GM12878 (cell line): Measurements from ENCODE around the gene SLCO4A1. TPM values are rescaled to one million over a fixed set of nuclear protein-coding genes. Genes with fewer than 3 reads are reported as not detected.

ENCODE experiments used
- ATAC-seq: fragments of 200-7000 bp; cut with Tn5 transposase; 3 replicates; pipeline ENCODE4 v1.9.1; 2020; ENCODE audit warnings: mild to moderate bottlenecking, moderate library complexity
- BruUV-seq: library from RNA; stranded (reverse); fragments of 400-500 nt; replicated peaks from 2 replicates; lab custom pipeline; 2021; lab: Mats Ljungman, UMichigan
- CTCF ChIA-PET: fragments of 300-600 bp; sonication (Branson Sonifier 250); formaldehyde crosslinking; extraction: SDS; loops from one replicate; lab custom pipeline; 2021; ENCODE audit warnings: inconsistent platforms; lab: Yijun Ruan, JAX
- POLR2A ChIA-PET: fragments of 350-600 bp; formaldehyde crosslinking; extraction: SDS; loops from one replicate; lab custom pipeline; 2021; ENCODE audit warnings: inconsistent platforms; lab: Charles Lee
- RAD21 ChIA-PET: fragments of 300-600 bp; sonication (Branson Sonifier 250); formaldehyde crosslinking; loops from one replicate; lab custom pipeline; 2023; ENCODE audit warnings: antibody characterized with exemption; ENCODE audit not compliant: unreplicated experiment; lab: Charles Lee
- SMC1A ChIA-PET: fragments of 300-600 bp; sonication (Branson Sonifier 250); formaldehyde crosslinking; loops from one replicate; lab custom pipeline; 2023; ENCODE audit not compliant: unreplicated experiment, uncharacterized antibody; lab: Charles Lee
- DNase-seq: peaks from one replicate; pipeline ENCODE4 v3.0.0-alpha.2; 2011; ENCODE audit warnings: low read depth, low spot score
- FAIRE-seq: peaks from 3 replicates; lab custom pipeline; 2011; peaks lifted over from hg19 to GRCh38; lab: Jason Lieb, UNC
- H2AFZ ChIP-seq: 2 replicates; pipeline ENCODE4 v1.6.0; 2011; ENCODE audit warnings: low read depth, low read length, control low read depth; ENCODE audit not compliant: control insufficient read depth
- H3K27ac ChIP-seq: 2 replicates; pipeline ENCODE4 v1.5.1; 2011; ENCODE audit warnings: control low read depth; ENCODE audit not compliant: control insufficient read depth, insufficient read depth
- H3K27me3 ChIP-seq, 2 experiments: replicated peaks in 1 of 2; 2 replicates each; pipeline versions ENCODE4 v1.6.0 to v1.6.1; 2011; ENCODE audit warnings: low read length in 1 of 2; ENCODE audit not compliant: control insufficient read depth in 2 of 2, insufficient read depth in 2 of 2
- H3K36me3 ChIP-seq, 2 experiments: 2 replicates each; pipeline ENCODE4 v1.5.1; 2011; ENCODE audit warnings: low read length in 1 of 2; ENCODE audit not compliant: control insufficient read depth in 2 of 2, insufficient read depth in 2 of 2
- H3K4me1 ChIP-seq: 2 replicates; pipeline ENCODE4 v1.6.1; 2011; ENCODE audit warnings: mild to moderate bottlenecking, low read length, moderate library complexity, mixed read lengths; ENCODE audit not compliant: control insufficient read depth, insufficient read depth
- H3K4me2 ChIP-seq: 2 replicates; pipeline ENCODE4 v1.6.0; 2011; ENCODE audit warnings: control low read depth; ENCODE audit not compliant: control insufficient read depth, insufficient read depth
- H3K4me3 ChIP-seq: fragments of 200-600 bp; sonication (generic); 2 replicates; pipeline ENCODE4 v1.5.1; 2016
- H3K79me2 ChIP-seq: 2 replicates; pipeline ENCODE4 v1.6.0; 2011; ENCODE audit warnings: low read length; ENCODE audit not compliant: control insufficient read depth, insufficient read depth
- H3K9ac ChIP-seq: 2 replicates; pipeline ENCODE4 v1.8.0; 2011; ENCODE audit warnings: low read length, control low read depth, mixed read lengths; ENCODE audit not compliant: control insufficient read depth, insufficient read depth
- H3K9me3 ChIP-seq: replicated peaks from 3 replicates; pipeline ENCODE4 v1.5.1; 2011; ENCODE audit warnings: mild to moderate bottlenecking, low read length; ENCODE audit not compliant: control insufficient read depth, insufficient read depth
- H4K20me1 ChIP-seq: 2 replicates; pipeline ENCODE4 v1.6.0; 2011; ENCODE audit not compliant: control insufficient read depth, insufficient read depth
- WGBS: methylation state at CpG from one replicate; pipeline ENCODE4 v1.1.6; 2016; ENCODE audit warnings: low lambda C conversion rate; ENCODE audit not compliant: insufficient replicate concordance, insufficient coverage; ENCODE audit errors: missing lambda C conversion rate; 5-methylcytosine and 5-hydroxymethylcytosine counted together
- in situ Hi-C: fragments of 300-500 bp; cut with MboI; formaldehyde crosslinking; loops from 9 replicates; pipeline ENCODE4 v1.14.3; 2018; ENCODE audit warnings: mixed read lengths
- intact Hi-C: fragments of 100-400 bp; cut with micrococcal nuclease; formaldehyde crosslinking; loops from one replicate; pipeline ENCODE4 v1.14.2; 2022; ENCODE audit not compliant: unreplicated experiment
- polyA plus RNA-seq, 11 experiments: library from polyadenylated mRNA; depleted of rRNA in 4 of 11; unstranded in 6 of 11; stranded (reverse) in 5 of 11; fragments of >200 nt; fragmentation: Nextera tagmentation in 4 of 11; fragmentation: Illumina TruSeq in 1 of 11; extraction: Ambion mirVana in 4 of 11; extraction: Trizol in 1 of 11; gene quantifications; 1 replicate in 1 of 11; 2 replicates in 10 of 11; pipeline versions ENCODE4 v1.2.1 to v1.2.3, GENCODE V29; 2011 to 2016; ENCODE audit warnings: inconsistent platforms in 2 of 11, missing spikeins in 2 of 11, low read depth in 1 of 11
- total RNA-seq, 4 experiments: library from RNA; depleted of rRNA in 3 of 4; stranded (reverse); fragments of >200 nt in 3 of 4; fragmentation: Illumina TruSeq in 1 of 4; extraction: Trizol in 1 of 4; gene quantifications; 2 replicates each; pipeline versions ENCODE4 v1.2.1 to v1.2.3, GENCODE V29; 2013 to 2021
- TF ChIP-seq, protein P1 (sequence below): fragments of 450-650 bp; IDR thresholded peaks from 2 replicates; pipeline ENCODE4 v1.6.1; 2016; ENCODE audit warnings: mild to moderate bottlenecking

The SLCO4A1 gene
- total and polyA plus RNA-seq, 10 of the 15 experiments (the other 5 are each of a cell fraction or from before 2014, with no cell fraction given): 2.1 to 30.7 (median 12.0) TPM

DNA sequence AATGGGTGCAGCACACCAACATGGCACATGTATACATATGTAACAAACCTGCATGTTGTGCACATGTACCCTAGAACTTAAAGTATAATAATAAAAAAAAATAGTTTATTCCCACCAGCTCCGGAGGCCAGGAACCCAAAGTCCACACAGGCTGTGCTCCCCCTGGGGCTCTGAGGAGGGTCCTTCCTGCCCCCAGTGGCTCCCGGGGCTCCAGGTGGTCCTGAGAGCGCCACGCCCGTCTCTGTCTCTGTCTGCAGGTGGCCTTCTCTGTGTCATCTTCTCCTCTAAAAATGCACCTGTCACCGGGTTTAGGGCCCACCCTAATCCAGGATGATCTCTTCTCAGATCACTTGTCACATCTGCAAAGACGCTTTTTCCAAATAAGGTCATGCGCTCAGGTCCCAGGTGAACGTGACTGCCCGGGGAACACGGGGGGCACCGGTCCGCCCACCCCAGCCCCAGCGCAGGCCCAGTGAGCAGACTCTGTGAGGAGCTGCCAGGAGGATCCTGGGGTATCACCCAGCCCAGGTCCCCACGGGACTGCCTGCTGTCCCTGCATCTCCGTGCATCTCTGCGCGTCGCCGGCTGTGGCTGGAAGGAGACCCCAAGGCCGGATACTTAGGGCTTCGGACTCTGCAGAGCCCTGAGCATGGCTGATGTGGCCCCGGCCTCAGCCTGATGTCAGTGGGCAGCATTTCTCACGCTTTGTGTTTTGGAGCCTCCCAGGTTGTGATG lies 11.8 kb downstream of the SLCO4A1 start:
- H3K36me3 ChIP-seq: peaks cover 0 to 24% of the 10 kb centered on the region in 2 experiments; a peak in 3 of 4 replicates
- no peak overlapping the region for H2AFZ ChIP-seq
- H3K79me2 ChIP-seq: peaks cover 25% of the 10 kb centered on the region
- no peak overlapping the region for H3K4me3 ChIP-seq
- intact Hi-C loops (loop anchor here (5.0 kb wide), 1 partner anchor 153 kb away; no protein-coding TSS in a partner anchor), in situ Hi-C loops (loop anchor here (10.0 kb wide), 1 partner anchor 141 kb away; the partner anchor contains the start of gene MRGBP)
- H3K9me3 ChIP-seq: no peaks in the 10 kb centered on the region
- TF ChIP-seq, protein P1, sequence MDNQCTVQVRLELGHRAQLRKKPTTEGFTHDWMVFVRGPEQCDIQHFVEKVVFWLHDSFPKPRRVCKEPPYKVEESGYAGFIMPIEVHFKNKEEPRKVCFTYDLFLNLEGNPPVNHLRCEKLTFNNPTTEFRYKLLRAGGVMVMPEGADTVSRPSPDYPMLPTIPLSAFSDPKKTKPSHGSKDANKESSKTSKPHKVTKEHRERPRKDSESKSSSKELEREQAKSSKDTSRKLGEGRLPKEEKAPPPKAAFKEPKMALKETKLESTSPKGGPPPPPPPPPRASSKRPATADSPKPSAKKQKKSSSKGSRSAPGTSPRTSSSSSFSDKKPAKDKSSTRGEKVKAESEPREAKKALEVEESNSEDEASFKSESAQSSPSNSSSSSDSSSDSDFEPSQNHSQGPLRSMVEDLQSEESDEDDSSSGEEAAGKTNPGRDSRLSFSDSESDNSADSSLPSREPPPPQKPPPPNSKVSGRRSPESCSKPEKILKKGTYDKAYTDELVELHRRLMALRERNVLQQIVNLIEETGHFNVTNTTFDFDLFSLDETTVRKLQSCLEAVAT: no peak
- POLR2A ChIA-PET: no interaction called here
- RAD21 ChIA-PET: no interaction called here
- WGBS: 91% methylated on average over 24 of the region's 24 CpGs
- BruUV-seq: no TSS peak
- H3K27me3 ChIP-seq: no peaks in the 10 kb centered on the region
- peaks cover 46% of the 10 kb centered on the region for H3K4me1 ChIP-seq
- H4K20me1 ChIP-seq: no peaks in the 10 kb centered on the region
- FAIRE-seq (no peak), DNase-seq (no peak), ATAC-seq (no peak)
- H3K9ac ChIP-seq: no peak overlapping the region
- H3K27ac ChIP-seq: no peak overlapping the region
- CTCF ChIA-PET: interaction anchor here (0.6 kb wide), 1 partner anchor 1014 kb away, joined by 3 read pairs; no protein-coding TSS in a partner anchor
- no peak overlapping the region for H3K4me2 ChIP-seq
- SMC1A ChIA-PET: no interaction called here
